DOHH2 (cell line): ENCODE measurements around the gene METTL24.

Experiments used
- EZH2phosphoT487 ChIP-seq: fragments of 200-600 bp; sonication (generic); IDR thresholded peaks from 2 replicates; pipeline ENCODE4 v1.6.1; 2017; ENCODE audit warnings: borderline replicate concordance, mild to moderate bottlenecking, antibody characterized with exemption, low read length, moderate library complexity, mixed read lengths
- TF ChIP-seq, protein P1 (sequence below): fragments of 200-600 bp; sonication (generic); IDR thresholded peaks from one replicate; pipeline ENCODE4 v1.5.1; 2014; ENCODE audit warnings: antibody characterized with exemption, mild to moderate bottlenecking, low read depth, low read length; ENCODE audit not compliant: poor library complexity, severe bottlenecking

DNA sequence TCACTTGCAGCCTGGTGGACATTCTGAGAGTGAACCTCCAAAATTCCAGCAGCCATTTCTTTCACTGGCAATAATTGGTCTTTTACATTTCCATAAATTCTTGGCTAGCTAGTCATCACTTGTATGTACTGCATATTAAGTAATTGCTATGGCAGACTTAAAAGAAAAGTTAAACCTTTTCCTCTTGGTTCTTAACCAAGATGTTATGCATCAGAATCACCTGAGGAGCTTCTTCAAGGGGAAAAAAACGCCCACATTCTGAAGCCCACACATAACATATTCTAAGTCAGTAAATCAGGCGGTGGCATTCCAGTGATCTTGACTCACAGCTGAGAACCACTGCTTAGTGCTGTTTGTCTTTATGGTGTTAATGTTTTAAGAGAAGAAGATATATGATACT is 140.9 kb downstream of the METTL24 start:
- TF ChIP-seq, protein P1, sequence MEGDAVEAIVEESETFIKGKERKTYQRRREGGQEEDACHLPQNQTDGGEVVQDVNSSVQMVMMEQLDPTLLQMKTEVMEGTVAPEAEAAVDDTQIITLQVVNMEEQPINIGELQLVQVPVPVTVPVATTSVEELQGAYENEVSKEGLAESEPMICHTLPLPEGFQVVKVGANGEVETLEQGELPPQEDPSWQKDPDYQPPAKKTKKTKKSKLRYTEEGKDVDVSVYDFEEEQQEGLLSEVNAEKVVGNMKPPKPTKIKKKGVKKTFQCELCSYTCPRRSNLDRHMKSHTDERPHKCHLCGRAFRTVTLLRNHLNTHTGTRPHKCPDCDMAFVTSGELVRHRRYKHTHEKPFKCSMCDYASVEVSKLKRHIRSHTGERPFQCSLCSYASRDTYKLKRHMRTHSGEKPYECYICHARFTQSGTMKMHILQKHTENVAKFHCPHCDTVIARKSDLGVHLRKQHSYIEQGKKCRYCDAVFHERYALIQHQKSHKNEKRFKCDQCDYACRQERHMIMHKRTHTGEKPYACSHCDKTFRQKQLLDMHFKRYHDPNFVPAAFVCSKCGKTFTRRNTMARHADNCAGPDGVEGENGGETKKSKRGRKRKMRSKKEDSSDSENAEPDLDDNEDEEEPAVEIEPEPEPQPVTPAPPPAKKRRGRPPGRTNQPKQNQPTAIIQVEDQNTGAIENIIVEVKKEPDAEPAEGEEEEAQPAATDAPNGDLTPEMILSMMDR, result no peak
- no peak for TF ChIP-seq EZH2phosphoT487
